ENCODE results near the gene XYLT1. TPM values are rescaled to one million over a fixed set of nuclear protein-coding genes. Genes with fewer than 3 reads are reported as not detected.

XYLT1 gene
- total and polyA plus RNA-seq, 10 of the 15 experiments (the other 5 are each of a cell fraction or from before 2014, with no cell fraction given): 0.88 to 14.8 (median 5.8) TPM

DNA sequence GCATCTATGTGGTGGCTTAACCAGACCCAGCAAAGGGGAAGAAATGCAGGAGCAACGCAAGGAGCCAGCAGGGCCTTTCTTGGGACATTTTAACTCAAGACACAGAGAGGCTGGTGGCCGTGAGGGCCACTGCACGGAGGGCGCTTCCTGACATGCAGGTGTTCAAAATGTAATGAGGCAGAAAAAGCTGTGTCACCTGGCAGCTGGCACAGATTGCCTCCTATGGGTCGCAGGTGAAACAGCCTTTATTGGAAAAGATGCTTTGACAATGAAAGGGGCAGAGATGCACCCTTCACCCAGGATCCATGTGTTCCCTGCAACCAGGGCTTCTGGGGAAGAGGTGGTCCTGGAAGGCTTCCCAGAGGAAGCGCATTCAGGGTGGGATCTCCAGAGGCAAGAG is 219.3 kb downstream of the XYLT1 start:
- H3K9me3 ChIP-seq (replicated peaks; ENCODE audit: control insufficient read depth, insufficient read depth, low read length): no peaks in the 10 kb centered on the region
- no peaks in the 10 kb centered on the region for H3K79me2 ChIP-seq (ENCODE audit: control insufficient read depth, insufficient read depth, low read length)
- 23% methylated on average over 6 of the region's 6 CpGs for WGBS (ENCODE audit: insufficient coverage, insufficient replicate concordance, low lambda C conversion rate, missing lambda C conversion rate)
- H2AFZ ChIP-seq (ENCODE audit: control insufficient read depth, low read depth, low read length): no peak overlapping the region
- intact Hi-C loops (cut with micrococcal nuclease; ENCODE audit: unreplicated experiment): no loop called here
- no peaks in the 10 kb centered on the region for H3K27me3 ChIP-seq (replicated peaks in 1 of 2; ENCODE audit: control insufficient read depth in 2 of 2, insufficient read depth in 2 of 2, low read length in 1 of 2)
- SMC1A ChIA-PET (ENCODE audit: uncharacterized antibody, unreplicated experiment): interaction anchor here (1.1 to 2.0 kb wide), 4 partner anchors 13 to 115 kb away, joined by 3 to 4 read pairs (median 4); no protein-coding TSS in a partner anchor
- no peak overlapping the region for H3K4me3 ChIP-seq
- ATAC-seq (peak; percentile 24), DNase-seq (ENCODE audit: low read depth, low spot score) (no peak), FAIRE-seq (no peak)
- TF ChIP-seq RAD21 (IDR thresholded peaks at IDR 0.05; ENCODE audit: insufficient read depth, low read depth, low read length) (peak; percentile 45), FOS (IDR thresholded peaks at IDR 0.05; ENCODE audit: borderline replicate concordance, extremely low read depth, insufficient read length) (no peak), SMAD1 (IDR thresholded peaks at IDR 0.05; ENCODE audit: low read depth, partially characterized antibody) (no peak), CREM (IDR thresholded peaks at IDR 0.05; ENCODE audit: low read depth) (no peak), NFXL1 (IDR thresholded peaks at IDR 0.05; ENCODE audit: borderline replicate concordance) (no peak), TCF3 (IDR thresholded peaks at IDR 0.05; ENCODE audit: borderline replicate concordance, insufficient read depth, low read depth, low read length) (no peak), SREBF1 (IDR thresholded peaks at IDR 0.05; ENCODE audit: low read length) (no peak), NR2C2 (IDR thresholded peaks at IDR 0.05; ENCODE audit: borderline replicate concordance, control insufficient read depth, insufficient read length, low read depth) (no peak)
- TF ChIP-seq, protein P1, sequence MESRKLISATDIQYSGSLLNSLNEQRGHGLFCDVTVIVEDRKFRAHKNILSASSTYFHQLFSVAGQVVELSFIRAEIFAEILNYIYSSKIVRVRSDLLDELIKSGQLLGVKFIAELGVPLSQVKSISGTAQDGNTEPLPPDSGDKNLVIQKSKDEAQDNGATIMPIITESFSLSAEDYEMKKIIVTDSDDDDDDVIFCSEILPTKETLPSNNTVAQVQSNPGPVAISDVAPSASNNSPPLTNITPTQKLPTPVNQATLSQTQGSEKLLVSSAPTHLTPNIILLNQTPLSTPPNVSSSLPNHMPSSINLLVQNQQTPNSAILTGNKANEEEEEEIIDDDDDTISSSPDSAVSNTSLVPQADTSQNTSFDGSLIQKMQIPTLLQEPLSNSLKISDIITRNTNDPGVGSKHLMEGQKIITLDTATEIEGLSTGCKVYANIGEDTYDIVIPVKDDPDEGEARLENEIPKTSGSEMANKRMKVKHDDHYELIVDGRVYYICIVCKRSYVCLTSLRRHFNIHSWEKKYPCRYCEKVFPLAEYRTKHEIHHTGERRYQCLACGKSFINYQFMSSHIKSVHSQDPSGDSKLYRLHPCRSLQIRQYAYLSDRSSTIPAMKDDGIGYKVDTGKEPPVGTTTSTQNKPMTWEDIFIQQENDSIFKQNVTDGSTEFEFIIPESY (IDR thresholded peaks at IDR 0.05): no peak
- TF ChIP-seq, protein P2, sequence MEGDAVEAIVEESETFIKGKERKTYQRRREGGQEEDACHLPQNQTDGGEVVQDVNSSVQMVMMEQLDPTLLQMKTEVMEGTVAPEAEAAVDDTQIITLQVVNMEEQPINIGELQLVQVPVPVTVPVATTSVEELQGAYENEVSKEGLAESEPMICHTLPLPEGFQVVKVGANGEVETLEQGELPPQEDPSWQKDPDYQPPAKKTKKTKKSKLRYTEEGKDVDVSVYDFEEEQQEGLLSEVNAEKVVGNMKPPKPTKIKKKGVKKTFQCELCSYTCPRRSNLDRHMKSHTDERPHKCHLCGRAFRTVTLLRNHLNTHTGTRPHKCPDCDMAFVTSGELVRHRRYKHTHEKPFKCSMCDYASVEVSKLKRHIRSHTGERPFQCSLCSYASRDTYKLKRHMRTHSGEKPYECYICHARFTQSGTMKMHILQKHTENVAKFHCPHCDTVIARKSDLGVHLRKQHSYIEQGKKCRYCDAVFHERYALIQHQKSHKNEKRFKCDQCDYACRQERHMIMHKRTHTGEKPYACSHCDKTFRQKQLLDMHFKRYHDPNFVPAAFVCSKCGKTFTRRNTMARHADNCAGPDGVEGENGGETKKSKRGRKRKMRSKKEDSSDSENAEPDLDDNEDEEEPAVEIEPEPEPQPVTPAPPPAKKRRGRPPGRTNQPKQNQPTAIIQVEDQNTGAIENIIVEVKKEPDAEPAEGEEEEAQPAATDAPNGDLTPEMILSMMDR (IDR thresholded peaks at IDR 0.05 in 2 of 3, conservative IDR thresholded peaks at IDR 0.05 in 1 of 3; ENCODE audit: control insufficient read depth in 2 of 3, extremely low read depth in 1 of 3, insufficient read depth in 1 of 3, low read depth in 3 of 3, low read length in 3 of 3): 0 out of 6 replicates have a peak, but pooled peaks of 2 of the 3 experiments have one; percentile 8 to 13
- CTCF ChIA-PET: interaction anchor here (0.9 to 2.9 kb wide), 4 partner anchors 14 to 195 kb away, joined by 3 to 7 read pairs (median 3); no protein-coding TSS in a partner anchor
- H4K20me1 ChIP-seq (ENCODE audit: control insufficient read depth, insufficient read depth): no peaks in the 10 kb centered on the region
- in situ Hi-C loops (cut with MboI): no loop called here
- 0 out of 4 replicates have a peak, but pooled peaks cover 0 to 1% of the 10 kb centered on the region in 2 experiments for H3K36me3 ChIP-seq (ENCODE audit: control insufficient read depth in 2 of 2, insufficient read depth in 2 of 2, low read length in 1 of 2)
- H3K4me2 ChIP-seq (ENCODE audit: control insufficient read depth, insufficient read depth): no peak overlapping the region
- no peak overlapping the region for H3K27ac ChIP-seq (ENCODE audit: control insufficient read depth, insufficient read depth)
- no TSS peak for BruUV-seq (replicated peaks)
- POLR2A ChIA-PET: no interaction called here
- peaks cover 13% of the 10 kb centered on the region for H3K4me1 ChIP-seq (ENCODE audit: control insufficient read depth, insufficient read depth, low read length)
- no peak overlapping the region for H3K9ac ChIP-seq (ENCODE audit: control insufficient read depth, insufficient read depth, low read length)
- RAD21 ChIA-PET (ENCODE audit: unreplicated experiment): interaction anchor here (2.3 kb wide), 1 partner anchor 216 kb away, joined by 7 read pairs; no protein-coding TSS in a partner anchor

All from GM12878 (cell line).